GM12872 (cell line): Measurements from ENCODE around the gene AKR1C8.

ENCODE experiments used
- TF ChIP-seq, protein P1 (sequence below): IDR thresholded peaks from 3 replicates; pipeline ENCODE4 v1.5.1; 2011; ENCODE audit warnings: low read depth, mild to moderate bottlenecking, low read length, moderate library complexity; ENCODE audit not compliant: insufficient read depth

The AKR1C8 gene

GRCh38 chr10:5187867-5188266, 2.9 kb upstream of the AKR1C8 start:
- TF ChIP-seq, protein P1, sequence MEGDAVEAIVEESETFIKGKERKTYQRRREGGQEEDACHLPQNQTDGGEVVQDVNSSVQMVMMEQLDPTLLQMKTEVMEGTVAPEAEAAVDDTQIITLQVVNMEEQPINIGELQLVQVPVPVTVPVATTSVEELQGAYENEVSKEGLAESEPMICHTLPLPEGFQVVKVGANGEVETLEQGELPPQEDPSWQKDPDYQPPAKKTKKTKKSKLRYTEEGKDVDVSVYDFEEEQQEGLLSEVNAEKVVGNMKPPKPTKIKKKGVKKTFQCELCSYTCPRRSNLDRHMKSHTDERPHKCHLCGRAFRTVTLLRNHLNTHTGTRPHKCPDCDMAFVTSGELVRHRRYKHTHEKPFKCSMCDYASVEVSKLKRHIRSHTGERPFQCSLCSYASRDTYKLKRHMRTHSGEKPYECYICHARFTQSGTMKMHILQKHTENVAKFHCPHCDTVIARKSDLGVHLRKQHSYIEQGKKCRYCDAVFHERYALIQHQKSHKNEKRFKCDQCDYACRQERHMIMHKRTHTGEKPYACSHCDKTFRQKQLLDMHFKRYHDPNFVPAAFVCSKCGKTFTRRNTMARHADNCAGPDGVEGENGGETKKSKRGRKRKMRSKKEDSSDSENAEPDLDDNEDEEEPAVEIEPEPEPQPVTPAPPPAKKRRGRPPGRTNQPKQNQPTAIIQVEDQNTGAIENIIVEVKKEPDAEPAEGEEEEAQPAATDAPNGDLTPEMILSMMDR, result no peak

DNA sequence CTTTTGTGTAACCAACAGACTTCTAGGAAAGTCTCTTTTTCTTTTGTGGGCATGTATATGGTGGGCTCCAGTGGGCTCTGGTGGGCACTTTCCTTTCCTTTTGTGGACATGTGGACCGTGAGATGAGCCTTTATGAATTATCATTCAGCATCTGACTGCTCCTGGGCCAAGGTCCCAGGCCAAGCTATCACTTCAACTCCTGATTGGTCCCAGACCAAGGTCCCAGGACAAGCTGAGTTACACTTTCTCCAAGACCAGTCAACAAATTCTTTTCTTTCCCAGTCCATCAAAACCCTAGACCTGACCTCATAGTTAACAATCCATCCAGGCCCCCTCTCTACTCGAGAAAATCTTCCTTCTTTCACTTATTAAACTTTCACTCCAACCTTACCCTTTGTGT, 1.0 kb downstream of the AKR1C8 start:
- TF ChIP-seq, protein P1, result no peak

DNA sequence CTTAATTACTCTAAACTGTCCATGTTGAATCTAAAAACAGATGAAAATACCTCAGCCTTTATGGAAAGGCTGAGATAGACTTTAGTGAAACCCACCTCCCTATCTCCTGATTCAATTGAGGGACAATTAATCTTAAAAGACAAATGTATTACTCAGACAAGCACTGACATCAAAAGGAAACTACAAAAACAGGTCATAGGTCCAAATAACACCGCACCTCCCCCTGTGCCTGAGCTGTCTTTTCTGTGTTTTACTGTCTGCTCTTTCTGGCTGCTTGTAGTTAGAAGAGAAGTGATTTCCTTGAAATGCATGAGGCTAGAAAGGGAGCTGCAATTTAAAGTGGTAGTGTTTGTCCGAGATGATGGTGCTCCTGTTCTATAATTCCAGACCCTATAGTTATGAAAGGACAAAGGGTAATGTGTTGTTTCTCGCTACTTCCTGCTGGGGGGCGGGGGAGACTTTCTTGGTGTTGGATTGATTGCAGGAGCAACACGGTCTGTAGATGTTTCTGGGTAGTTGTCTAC, 16.0 kb downstream of the AKR1C8 start:
- TF ChIP-seq, protein P1, result no peak

GRCh38 chr10:5165738-5166137, 19.2 kb downstream of the AKR1C8 start:
- TF ChIP-seq, protein P1, result no peak

GRCh38 chr10:5163487-5163886, 21.5 kb downstream of the AKR1C8 start:
- TF ChIP-seq, protein P1, result no peak

DNA sequence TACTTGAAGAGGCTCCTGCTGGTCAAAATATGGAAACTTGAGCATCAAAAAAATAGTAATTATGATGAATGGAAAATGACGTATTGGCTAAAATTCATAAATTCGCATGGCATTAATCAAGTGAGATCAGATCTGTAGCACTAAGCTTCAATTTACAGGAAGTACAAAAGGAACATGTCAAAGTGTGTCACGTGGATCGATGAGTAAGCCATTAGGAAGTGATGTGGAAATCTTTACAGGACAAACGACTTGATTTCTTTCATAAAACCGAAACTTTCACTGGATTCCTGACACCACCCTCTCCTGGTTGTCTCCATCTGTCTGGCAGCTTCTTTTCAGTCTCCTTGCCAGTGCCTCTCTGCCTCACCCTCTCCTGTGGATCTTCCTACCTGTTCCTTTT, 25.8 kb downstream of the AKR1C8 start:
- TF ChIP-seq, protein P1, result no peak

GRCh38 chr10:5157501-5157900, 27.4 kb downstream of the AKR1C8 start:
- TF ChIP-seq, protein P1, result no peak
